Stimulated activated CD8-positive, alpha-beta memory T cell treated with anti-CD3 and anti-CD28 coated beads, Interleukin-4, amount 100 ng/mL, for 1 hour (primary cell): ENCODE data around the gene WDR49.

Source experiments
- DNase-seq, 2 donors: peaks; one replicate each; pipeline ENCODE4 v3.0.0-alpha.2; 2020; ENCODE audit warnings: low read depth in 2 of 2, low spot score in 1 of 2

Gene WDR49

GRCh38 chr3:167653760-167654159, at the start of gene WDR49:
Gene WDR49, minus strand, starts transcription at chr3:167653942. Its CDS starts 517 bp downstream, at chr3:167653425.
- no peak for DNase-seq

- DNase-seq, result no peak
These were observed 47.2 kb upstream of the WDR49 start for GRCh38 chr3:167700926-167701325.

GRCh38 chr3:167700046-167700445, 46.3 kb upstream of the WDR49 start:
- DNase-seq, result no peak

GRCh38 chr3:167694121-167694520, 40.4 kb upstream of the WDR49 start:
- DNase-seq, result no peak

GRCh38 chr3:167691366-167691765, 37.6 kb upstream of the WDR49 start:
- no peak for DNase-seq

GRCh38 chr3:167684388-167684993, 30.7 kb upstream of the WDR49 start:
- no peak for DNase-seq

- DNase-seq, result no peak
These were observed 25.8 kb upstream of the WDR49 start for GRCh38 chr3:167679526-167679925.

- no peak for DNase-seq
These were observed 22.1 kb upstream of the WDR49 start for GRCh38 chr3:167675848-167676247.

GRCh38 chr3:167673221-167673620, 19.5 kb upstream of the WDR49 start:
- no peak for DNase-seq

- DNase-seq, result no peak
These were observed 18.2 kb upstream of the WDR49 start for GRCh38 chr3:167671878-167672427.

GRCh38 chr3:167669699-167670098, 16.0 kb upstream of the WDR49 start:
- no peak for DNase-seq

GRCh38 chr3:167668651-167669050, 14.9 kb upstream of the WDR49 start:
- no peak for DNase-seq

- no peak for DNase-seq
These were observed 12.8 kb upstream of the WDR49 start for GRCh38 chr3:167666563-167666962.

- no peak for DNase-seq
These were observed 9.2 kb upstream of the WDR49 start for GRCh38 chr3:167662919-167663400.

GRCh38 chr3:167657684-167658225, 4.0 kb upstream of the WDR49 start:
- no peak for DNase-seq

- DNase-seq, result no peak
These were observed 3.1 kb upstream of the WDR49 start for GRCh38 chr3:167656821-167657220.

- no peak for DNase-seq
These were observed 587 bp downstream of the WDR49 start for GRCh38 chr3:167653155-167653554.

- DNase-seq, result no peak
These were observed 1.9 kb downstream of the WDR49 start for GRCh38 chr3:167651826-167652225.

- DNase-seq, result no peak
These were observed 3.3 kb downstream of the WDR49 start for GRCh38 chr3:167650459-167650858.

- no peak for DNase-seq
These were observed 4.0 kb downstream of the WDR49 start for GRCh38 chr3:167649746-167650145.

- DNase-seq, result no peak
These were observed 9.1 kb downstream of the WDR49 start for GRCh38 chr3:167644611-167645010.

GRCh38 chr3:167631471-167631870, 22.3 kb downstream of the WDR49 start:
- no peak for DNase-seq

- DNase-seq, result no peak
These were observed 27.3 kb downstream of the WDR49 start for GRCh38 chr3:167626490-167626889.
